ENCODE data around the gene LPIN1.

- TF ChIP-seq CTCF (IDR thresholded peaks at IDR 0.05), result no peak
- no peak for TF ChIP-seq POLR2A (IDR thresholded peaks at IDR 0.05)
Measured at GRCh38 chr2:11820650-11821049, 74.2 kb downstream of the LPIN1 start.
